HEK293 (cell line): ENCODE measurements around the gene GRK5.

Experiments
- CTCF ChIA-PET: fragments of 350-600 bp; formaldehyde crosslinking; extraction: SDS; loops from one replicate; lab custom pipeline; 2021; ENCODE audit warnings: antibody characterized with exemption; lab: Yijun Ruan, JAX
- POLR2A ChIA-PET: fragments of 300-600 bp; formaldehyde crosslinking; extraction: SDS; loops from one replicate; lab custom pipeline; 2020; ENCODE audit warnings: antibody characterized with exemption, inconsistent platforms; lab: Yijun Ruan, JAX
- H3K27ac ChIP-seq: fragments of 200-500 bp; sonication (Bioruptor generic); 2 replicates; pipeline ENCODE4 v1.5.1; 2014; ENCODE audit warnings: low read depth, low read length, control low read depth, inconsistent platforms; ENCODE audit errors: extremely low read depth
- H3K36me3 ChIP-seq, 2 experiments: fragments of 200-500 bp in 1 of 2; sonication (Bioruptor generic) in 1 of 2; 1 replicate in 1 of 2; 2 replicates in 1 of 2; pipeline ENCODE4 v1.5.1; 2014 to 2017; ENCODE audit warnings: inconsistent platforms in 2 of 2, low read length in 2 of 2; ENCODE audit not compliant: control insufficient read depth in 2 of 2, insufficient read depth in 1 of 2
- H3K4me1 ChIP-seq: fragments of 200-500 bp; sonication (Bioruptor generic); 2 replicates; pipeline ENCODE4 v1.5.1; 2014; ENCODE audit warnings: mild to moderate bottlenecking, low read length, inconsistent platforms; ENCODE audit not compliant: control insufficient read depth, insufficient read depth
- H3K4me3 ChIP-seq: 2 replicates; pipeline ENCODE4 v1.5.1; 2011; ENCODE audit warnings: low read depth, mild to moderate bottlenecking, control low read depth, low read length, moderate library complexity
- H3K9me3 ChIP-seq: fragments of 200-500 bp; sonication (Bioruptor generic); 2 replicates; pipeline ENCODE4 v1.5.1; 2014; ENCODE audit warnings: low read depth, low read length, inconsistent platforms; ENCODE audit not compliant: control insufficient read depth, insufficient read depth
- ZFP69B ChIP-seq: fragments of 450-650 bp; formaldehyde crosslinking; IDR thresholded peaks from 2 replicates; pipeline ENCODE4 v1.5.1; 2016; ENCODE audit warnings: missing biosample characterization, missing genetic modification characterization
- ZNF16 ChIP-seq: fragments of 450-650 bp; formaldehyde crosslinking; IDR thresholded peaks from 2 replicates; pipeline ENCODE4 v1.5.1; 2016; ENCODE audit warnings: low read depth, missing biosample characterization, missing genetic modification characterization
- ZNF221 ChIP-seq: fragments of 450-650 bp; formaldehyde crosslinking; IDR thresholded peaks from 2 replicates; pipeline ENCODE4 v1.5.1; 2017; ENCODE audit warnings: missing biosample characterization, missing genetic modification characterization, borderline replicate concordance
- ZNF398 ChIP-seq: fragments of 450-650 bp; formaldehyde crosslinking; IDR thresholded peaks from 2 replicates; pipeline ENCODE4 v1.5.1; 2017; ENCODE audit warnings: missing biosample characterization, missing genetic modification characterization
- ZNF404 ChIP-seq: fragments of 450-650 bp; formaldehyde crosslinking; IDR thresholded peaks from 2 replicates; pipeline ENCODE4 v1.5.1; 2017; ENCODE audit warnings: missing biosample characterization, missing genetic modification characterization
- ZNF529 ChIP-seq: fragments of 450-650 bp; formaldehyde crosslinking; IDR thresholded peaks from 2 replicates; pipeline ENCODE4 v1.5.1; 2017; ENCODE audit warnings: missing genetic modification characterization, missing biosample characterization; ENCODE audit not compliant: insufficient replicate concordance
- ZNF561 ChIP-seq: fragments of 450-650 bp; IDR thresholded peaks from 2 replicates; pipeline ENCODE4 v1.5.1; 2018; ENCODE audit warnings: missing biosample characterization, missing genetic modification characterization, borderline replicate concordance
- ZNF600 ChIP-seq: fragments of 450-650 bp; formaldehyde crosslinking; IDR thresholded peaks from 2 replicates; pipeline ENCODE4 v1.5.1; 2016; ENCODE audit warnings: missing biosample characterization, missing genetic modification characterization
- ZNF610 ChIP-seq: fragments of 450-650 bp; formaldehyde crosslinking; IDR thresholded peaks from 2 replicates; pipeline ENCODE4 v1.5.1; 2016; ENCODE audit warnings: missing biosample characterization, missing genetic modification characterization, borderline replicate concordance
- ZNF629 ChIP-seq: fragments of 450-650 bp; formaldehyde crosslinking; IDR thresholded peaks from 2 replicates; pipeline ENCODE4 v1.5.1; 2017; ENCODE audit warnings: missing biosample characterization, missing genetic modification characterization
- ZSCAN4 ChIP-seq: fragments of 450-650 bp; formaldehyde crosslinking; IDR thresholded peaks from 2 replicates; pipeline ENCODE4 v1.5.1; 2017; ENCODE audit warnings: missing biosample characterization, missing genetic modification characterization
- TF ChIP-seq, protein P1 (sequence below): fragments of 450-650 bp; formaldehyde crosslinking; IDR thresholded peaks from 2 replicates; pipeline ENCODE4 v1.5.1; 2016; ENCODE audit warnings: missing biosample characterization, missing genetic modification characterization
- TF ChIP-seq, protein P2 (sequence below): fragments of 450-650 bp; formaldehyde crosslinking; optimal IDR thresholded peaks from 2 replicates; pipeline ENCODE3; 2016; ENCODE audit warnings: missing biosample characterization, mild to moderate bottlenecking, missing genetic modification characterization
- TF ChIP-seq, protein P3 (sequence below): fragments of 450-650 bp; formaldehyde crosslinking; IDR thresholded peaks from 2 replicates; pipeline ENCODE4; 2016; ENCODE audit warnings: missing biosample characterization, missing genetic modification characterization

GRK5 gene

GRCh38 chr10:119225083-119225658, 17.8 kb downstream of the GRK5 start (continued):
- TF ChIP-seq, protein P1, sequence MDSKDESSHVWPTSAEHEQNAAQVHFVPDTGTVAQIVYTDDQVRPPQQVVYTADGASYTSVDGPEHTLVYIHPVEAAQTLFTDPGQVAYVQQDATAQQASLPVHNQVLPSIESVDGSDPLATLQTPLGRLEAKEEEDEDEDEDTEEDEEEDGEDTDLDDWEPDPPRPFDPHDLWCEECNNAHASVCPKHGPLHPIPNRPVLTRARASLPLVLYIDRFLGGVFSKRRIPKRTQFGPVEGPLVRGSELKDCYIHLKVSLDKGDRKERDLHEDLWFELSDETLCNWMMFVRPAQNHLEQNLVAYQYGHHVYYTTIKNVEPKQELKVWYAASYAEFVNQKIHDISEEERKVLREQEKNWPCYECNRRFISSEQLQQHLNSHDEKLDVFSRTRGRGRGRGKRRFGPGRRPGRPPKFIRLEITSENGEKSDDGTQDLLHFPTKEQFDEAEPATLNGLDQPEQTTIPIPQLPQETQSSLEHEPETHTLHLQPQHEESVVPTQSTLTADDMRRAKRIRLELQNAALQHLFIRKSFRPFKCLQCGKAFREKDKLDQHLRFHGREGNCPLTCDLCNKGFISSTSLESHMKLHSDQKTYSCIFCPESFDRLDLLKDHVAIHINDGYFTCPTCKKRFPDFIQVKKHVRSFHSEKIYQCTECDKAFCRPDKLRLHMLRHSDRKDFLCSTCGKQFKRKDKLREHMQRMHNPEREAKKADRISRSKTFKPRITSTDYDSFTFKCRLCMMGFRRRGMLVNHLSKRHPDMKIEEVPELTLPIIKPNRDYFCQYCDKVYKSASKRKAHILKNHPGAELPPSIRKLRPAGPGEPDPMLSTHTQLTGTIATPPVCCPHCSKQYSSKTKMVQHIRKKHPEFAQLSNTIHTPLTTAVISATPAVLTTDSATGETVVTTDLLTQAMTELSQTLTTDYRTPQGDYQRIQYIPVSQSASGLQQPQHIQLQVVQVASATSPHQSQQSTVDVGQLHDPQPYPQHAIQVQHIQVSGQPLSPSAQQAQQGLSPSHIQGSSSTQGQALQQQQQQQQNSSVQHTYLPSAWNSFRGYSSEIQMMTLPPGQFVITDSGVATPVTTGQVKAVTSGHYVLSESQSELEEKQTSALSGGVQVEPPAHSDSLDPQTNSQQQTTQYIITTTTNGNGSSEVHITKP: peak; percentile 98
- TF ChIP-seq ZFP69B (no peak), ZNF561 (tag by site-specific recombination) (no peak), ZNF600 (tag by site-specific recombination) (no peak), ZNF529 (tag by site-specific recombination) (no peak)

DNA sequence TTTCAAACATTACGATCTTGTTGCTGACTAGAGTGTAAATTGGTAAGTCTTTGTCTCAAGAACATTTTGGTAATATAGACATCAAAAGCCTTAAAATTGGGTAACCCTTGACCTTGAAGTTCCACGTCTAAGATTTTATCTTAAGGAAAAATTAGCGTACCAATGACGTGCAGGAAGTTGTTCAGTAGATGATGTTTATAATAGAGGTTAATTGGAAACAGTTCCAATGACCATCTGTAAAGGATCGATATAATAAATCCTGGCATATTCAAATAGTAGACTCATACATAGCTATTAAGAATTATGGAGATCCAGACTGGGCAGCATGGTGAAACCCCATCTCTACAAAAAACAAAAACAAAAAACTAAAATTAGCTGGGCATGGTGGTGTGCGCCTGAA, 20.5 kb downstream of the GRK5 start:
- POLR2A ChIA-PET: no interaction called here
- Histone ChIP-seq H3K4me1 (peaks cover 5% of the 10 kb centered on the region), H3K9me3 (no peaks in the 10 kb centered on the region), H3K27ac (no peak overlapping the region), H3K4me3 (no peak overlapping the region), H3K36me3 (no peaks in the 10 kb centered on the region)
- CTCF ChIA-PET: interaction anchor here (1.0 kb wide), 1 partner anchor 20 kb away, joined by 3 read pairs; no protein-coding TSS in a partner anchor
- no peak for TF ChIP-seq ZNF221 (tag by site-specific recombination)
- TF ChIP-seq, protein P2, sequence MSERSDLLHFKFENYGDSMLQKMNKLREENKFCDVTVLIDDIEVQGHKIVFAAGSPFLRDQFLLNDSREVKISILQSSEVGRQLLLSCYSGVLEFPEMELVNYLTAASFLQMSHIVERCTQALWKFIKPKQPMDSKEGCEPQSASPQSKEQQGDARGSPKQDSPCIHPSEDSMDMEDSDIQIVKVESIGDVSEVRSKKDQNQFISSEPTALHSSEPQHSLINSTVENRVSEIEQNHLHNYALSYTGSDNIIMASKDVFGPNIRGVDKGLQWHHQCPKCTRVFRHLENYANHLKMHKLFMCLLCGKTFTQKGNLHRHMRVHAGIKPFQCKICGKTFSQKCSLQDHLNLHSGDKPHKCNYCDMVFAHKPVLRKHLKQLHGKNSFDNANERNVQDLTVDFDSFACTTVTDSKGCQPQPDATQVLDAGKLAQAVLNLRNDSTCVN (tag by site-specific recombination): no peak
- TF ChIP-seq ZNF404 (tag by site-specific recombination): no peak
- no peak for TF ChIP-seq ZNF398 (tag by site-specific recombination)
- TF ChIP-seq ZNF610: no peak
- no peak for TF ChIP-seq ZSCAN4 (tag by site-specific recombination)
- TF ChIP-seq, protein P3, sequence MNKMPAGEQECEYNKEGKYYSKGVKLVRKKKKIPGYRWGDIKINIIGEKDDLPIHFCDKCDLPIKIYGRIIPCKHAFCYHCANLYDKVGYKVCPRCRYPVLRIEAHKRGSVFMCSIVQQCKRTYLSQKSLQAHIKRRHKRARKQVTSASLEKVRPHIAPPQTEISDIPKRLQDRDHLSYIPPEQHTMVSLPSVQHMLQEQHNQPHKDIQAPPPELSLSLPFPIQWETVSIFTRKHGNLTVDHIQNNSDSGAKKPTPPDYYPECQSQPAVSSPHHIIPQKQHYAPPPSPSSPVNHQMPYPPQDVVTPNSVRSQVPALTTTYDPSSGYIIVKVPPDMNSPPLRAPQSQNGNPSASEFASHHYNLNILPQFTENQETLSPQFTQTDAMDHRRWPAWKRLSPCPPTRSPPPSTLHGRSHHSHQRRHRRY (tag by site-specific recombination): no peak
- no peak for TF ChIP-seq ZNF629 (tag by site-specific recombination)
- TF ChIP-seq ZNF16 (tag by site-specific recombination): no peak
